Activated CD4-positive, alpha-beta T cell treated with anti-CD3 and anti-CD28 coated beads, Interleukin-2, amount 50 U/mL, for 4 hours (primary cell): ENCODE data around the gene LTK.

Experiments
- DNase-seq, 2 experiments: peaks; one replicate each; pipeline ENCODE4 v3.0.0-alpha.2; 2020

Gene LTK

GRCh38 chr15:41523097-41523496 is 9.5 kb upstream of the LTK start:
- no peak for DNase-seq

GRCh38 chr15:41521614-41522013 is 8.0 kb upstream of the LTK start:
- no peak for DNase-seq

- no peak for DNase-seq
Observed at GRCh38 chr15:41520636-41521035, 7.0 kb upstream of the LTK start.

GRCh38 chr15:41517895-41518449 is 4.3 kb upstream of the LTK start:
- DNase-seq: no peak

GRCh38 chr15:41512940-41513505 is 604 bp downstream of the LTK start:
- no peak for DNase-seq

- no peak for DNase-seq
Observed at GRCh38 chr15:41512512-41512939, 1.1 kb downstream of the LTK start.

- DNase-seq: peak in 1 of 2 experiments; percentile 18
Observed at GRCh38 chr15:41511899-41512369, 1.7 kb downstream of the LTK start.

GRCh38 chr15:41511331-41511898 is 2.2 kb downstream of the LTK start:
- no peak for DNase-seq

GRCh38 chr15:41510728-41511127 is 2.9 kb downstream of the LTK start:
- DNase-seq: no peak

GRCh38 chr15:41507820-41508290 is 5.8 kb downstream of the LTK start:
- no peak for DNase-seq

- DNase-seq: no peak
Observed at GRCh38 chr15:41506796-41507341, 6.8 kb downstream of the LTK start.

- no peak for DNase-seq
Observed at GRCh38 chr15:41505776-41506175, 7.9 kb downstream of the LTK start.

- no peak for DNase-seq
Observed at GRCh38 chr15:41504751-41505492, 8.7 kb downstream of the LTK start.

GRCh38 chr15:41503669-41504010 is 10.0 kb downstream of the LTK start:
- DNase-seq: no peak

- DNase-seq: no peak
Observed at GRCh38 chr15:41502795-41503668, 10.6 kb downstream of the LTK start.

- peak in 1 of 2 experiments; percentile 23 for DNase-seq
Observed at GRCh38 chr15:41501931-41502794, 11.5 kb downstream of the LTK start.

GRCh38 chr15:41501191-41501917 is 12.3 kb downstream of the LTK start:
- DNase-seq: peak in 1 of 2 experiments; percentile 25

GRCh38 chr15:41499109-41499851 is 14.3 kb downstream of the LTK start:
- DNase-seq: no peak

- no peak for DNase-seq
Observed at GRCh38 chr15:41498657-41499056, 15.0 kb downstream of the LTK start.
